Neural progenitor cell (in vitro differentiated cells): ENCODE results near the gene IL16.

ENCODE experiments used
- EZH2 ChIP-seq: fragments of 200-600 bp; sonication (generic); IDR thresholded peaks from 2 replicates; pipeline ENCODE4 v1.6.1; 2017; ENCODE audit warnings: antibody characterized with exemption, mild to moderate bottlenecking, moderate library complexity
- TF ChIP-seq, protein P1 (sequence below): fragments of 200-600 bp; sonication (generic); IDR thresholded peaks from 2 replicates; pipeline ENCODE4 v1.5.1; 2017; ENCODE audit warnings: antibody characterized with exemption, mild to moderate bottlenecking

DNA sequence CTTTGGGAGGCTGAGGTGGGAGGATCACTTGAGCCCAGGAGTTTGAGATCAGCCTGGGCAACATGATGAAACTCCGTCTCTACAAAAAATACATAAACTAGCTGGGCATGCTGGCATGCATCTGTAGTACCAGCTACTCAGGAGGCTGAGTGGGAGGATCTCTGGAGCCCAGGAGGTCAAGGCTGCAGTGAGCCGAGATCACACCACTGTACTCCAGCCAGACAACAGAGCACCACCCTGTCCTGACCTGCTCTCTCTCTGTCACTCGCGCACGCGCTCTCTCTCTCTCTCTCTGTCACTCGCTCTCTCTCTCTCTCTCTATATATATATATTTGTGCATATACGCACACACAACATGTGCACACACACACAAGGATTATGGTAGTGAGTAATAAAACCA, 61.8 kb downstream of the IL16 start:
- TF ChIP-seq EZH2 = no peak
- TF ChIP-seq, protein P1, sequence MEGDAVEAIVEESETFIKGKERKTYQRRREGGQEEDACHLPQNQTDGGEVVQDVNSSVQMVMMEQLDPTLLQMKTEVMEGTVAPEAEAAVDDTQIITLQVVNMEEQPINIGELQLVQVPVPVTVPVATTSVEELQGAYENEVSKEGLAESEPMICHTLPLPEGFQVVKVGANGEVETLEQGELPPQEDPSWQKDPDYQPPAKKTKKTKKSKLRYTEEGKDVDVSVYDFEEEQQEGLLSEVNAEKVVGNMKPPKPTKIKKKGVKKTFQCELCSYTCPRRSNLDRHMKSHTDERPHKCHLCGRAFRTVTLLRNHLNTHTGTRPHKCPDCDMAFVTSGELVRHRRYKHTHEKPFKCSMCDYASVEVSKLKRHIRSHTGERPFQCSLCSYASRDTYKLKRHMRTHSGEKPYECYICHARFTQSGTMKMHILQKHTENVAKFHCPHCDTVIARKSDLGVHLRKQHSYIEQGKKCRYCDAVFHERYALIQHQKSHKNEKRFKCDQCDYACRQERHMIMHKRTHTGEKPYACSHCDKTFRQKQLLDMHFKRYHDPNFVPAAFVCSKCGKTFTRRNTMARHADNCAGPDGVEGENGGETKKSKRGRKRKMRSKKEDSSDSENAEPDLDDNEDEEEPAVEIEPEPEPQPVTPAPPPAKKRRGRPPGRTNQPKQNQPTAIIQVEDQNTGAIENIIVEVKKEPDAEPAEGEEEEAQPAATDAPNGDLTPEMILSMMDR = no peak
